Measurements from ENCODE around the gene OTOS.

DNA sequence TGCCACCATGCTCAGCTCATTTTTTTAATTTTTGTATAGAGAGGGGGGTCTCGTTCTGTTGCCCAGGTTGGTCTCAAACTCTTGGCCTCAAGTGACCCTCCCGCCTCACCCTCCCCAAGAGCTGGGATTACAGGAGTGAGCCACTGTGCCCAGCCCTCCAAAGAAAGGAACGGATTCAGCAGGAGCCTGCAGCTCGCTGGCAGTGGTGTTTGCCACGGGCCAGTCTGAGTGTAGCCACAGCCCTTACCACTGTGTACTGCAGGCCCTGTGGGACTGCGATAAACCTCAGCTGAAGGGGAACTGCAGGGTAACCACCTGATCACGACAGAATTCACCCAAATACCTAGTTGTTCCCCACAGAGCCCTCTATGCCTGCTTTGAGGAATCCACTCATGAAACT is 11.1 kb downstream of the OTOS start:
- no peak for TF ChIP-seq DDX20 (tag; IDR thresholded peaks at IDR 0.05; ENCODE audit: low read depth)
- no peak for TF ChIP-seq NFATC3 (IDR thresholded peaks at IDR 0.05)
